Spleen (tissue), 11 donors: ENCODE measurements around the gene C5orf15. TPM values are rescaled to one million over a fixed set of nuclear protein-coding genes. Genes with fewer than 3 reads are reported as not detected.

Source experiments
- DNase-seq: peaks from one replicate; pipeline ENCODE4 v3.0.0-alpha.2; 2020
- H3K27ac ChIP-seq, 8 donors: fragments of 200-600 bp; sonication (generic) in 7 of 8; 1 replicate in 4 of 8; 2 replicates in 4 of 8; pipeline versions ENCODE4 v1.5.0 to v1.8.0; 2016 to 2021; ENCODE audit warnings: inconsistent platforms in 4 of 8, mild to moderate bottlenecking in 4 of 8, moderate library complexity in 1 of 8
- H3K27me3 ChIP-seq, 7 donors: fragments of 200-600 bp; sonication (generic) in 6 of 7; replicated peaks in 1 of 7; 1 replicate in 4 of 7; 2 replicates in 3 of 7; pipeline versions ENCODE4 v1.5.0 to v1.8.0; 2016 to 2021; ENCODE audit warnings: inconsistent platforms in 3 of 7, mild to moderate bottlenecking in 1 of 7
- H3K36me3 ChIP-seq, 6 donors: fragments of 200-600 bp; sonication (generic) in 5 of 6; 1 replicate in 4 of 6; 2 replicates in 2 of 6; pipeline versions ENCODE4 v1.5.0 to v1.8.0; 2016 to 2021; ENCODE audit warnings: inconsistent platforms in 2 of 6
- H3K4me1 ChIP-seq, 6 donors: fragments of 200-600 bp; sonication (generic) in 5 of 6; 1 replicate in 3 of 6; 2 replicates in 3 of 6; pipeline versions ENCODE4 v1.5.0 to v1.8.0; 2016 to 2021; ENCODE audit warnings: inconsistent platforms in 3 of 6
- H3K4me3 ChIP-seq, 8 donors: fragments of 200-600 bp; sonication (generic) in 7 of 8; 1 replicate in 4 of 8; 2 replicates in 4 of 8; pipeline versions ENCODE4 v1.5.0 to v1.8.0; 2016 to 2021; ENCODE audit warnings: inconsistent platforms in 4 of 8, mild to moderate bottlenecking in 4 of 8, moderate library complexity in 2 of 8
- H3K9me3 ChIP-seq, 8 donors: fragments of 200-600 bp; sonication (generic) in 7 of 8; 1 replicate in 4 of 8; 2 replicates in 4 of 8; pipeline versions ENCODE4 v1.5.0 to v1.8.0; 2016 to 2021; ENCODE audit warnings: inconsistent platforms in 4 of 8
- POLR2A ChIP-seq, 3 donors: fragments of 450-650 bp; IDR thresholded peaks; one replicate each; pipeline ENCODE4 v1.5.1; 2017; ENCODE audit warnings: antibody characterized with exemption in 3 of 3, mild to moderate bottlenecking in 1 of 3
- POLR2AphosphoS5 ChIP-seq, 3 donors: sonication (generic); formaldehyde crosslinking; IDR thresholded peaks; one replicate each; pipeline ENCODE4 v1.5.1; 2017; ENCODE audit warnings: antibody characterized with exemption in 3 of 3
- WGBS, 5 donors: extraction: QIAGEN DNeasy Blood & Tissue Kit in 3 of 5; methylation state at CpG; one replicate each; pipeline versions ENCODE4 v1.1.5 to v1.1.7; 2013 to 2018; 5-methylcytosine and 5-hydroxymethylcytosine counted together
- intact Hi-C: fragments of 100-400 bp; cut with DNase I; formaldehyde crosslinking; loops from one replicate; pipeline ENCODE4 v1.15.0; 2023; ENCODE audit warnings: low total_unique reads
- polyA plus RNA-seq, 3 donors: library from polyadenylated mRNA; stranded (reverse); fragments of 200-250 nt; gene quantifications; one replicate each; pipeline ENCODE4 v1.2.1, GENCODE V29; 2013
- total RNA-seq, 7 donors: library from RNA; depleted of rRNA in 3 of 7; stranded (reverse); fragments of >200 nt in 3 of 7; fragmentation: NEBNext Ultra II Directional in 4 of 7; extraction: Animal tissue kit (Norgen Biotek cat#: 25700) in 4 of 7; gene quantifications; one replicate each; pipeline versions ENCODE4 v1.1.0 to v1.2.1, GENCODE V29; 2016 to 2021
- TF ChIP-seq, protein P1 (sequence below), 11 experiments: fragments of 200-600 bp in 7 of 11; fragments of 450-650 bp in 4 of 11; sonication (generic) in 4 of 11; IDR thresholded peaks in 8 of 11; conservative IDR thresholded peaks in 3 of 11; 1 replicate in 7 of 11; 2 replicates in 4 of 11; pipeline versions ENCODE4 v1.4.0 to v1.8.0; 2016 to 2021; ENCODE audit warnings: antibody characterized with exemption in 11 of 11, inconsistent platforms in 4 of 11, mild to moderate bottlenecking in 1 of 11
- donor health status: healthy with polysubstance abuse.
- donor health status: DM: no; HTN: no; CAD: no; lungs with moderate emphysema.
- donor health status: DM: no; HTN: no; CAD: no.
- donor health status: Bipolar disorder and iron deficiency.
- donor health status: healthy.
- donor health status: DM: no; HTN: no; CAD: no.
- donor health status: DM: yes; HTN: yes; CAD: no.

Gene C5orf15
- total and polyA plus RNA-seq, 10 donors: 25.4 to 49.6 (median 28.5) TPM

DNA sequence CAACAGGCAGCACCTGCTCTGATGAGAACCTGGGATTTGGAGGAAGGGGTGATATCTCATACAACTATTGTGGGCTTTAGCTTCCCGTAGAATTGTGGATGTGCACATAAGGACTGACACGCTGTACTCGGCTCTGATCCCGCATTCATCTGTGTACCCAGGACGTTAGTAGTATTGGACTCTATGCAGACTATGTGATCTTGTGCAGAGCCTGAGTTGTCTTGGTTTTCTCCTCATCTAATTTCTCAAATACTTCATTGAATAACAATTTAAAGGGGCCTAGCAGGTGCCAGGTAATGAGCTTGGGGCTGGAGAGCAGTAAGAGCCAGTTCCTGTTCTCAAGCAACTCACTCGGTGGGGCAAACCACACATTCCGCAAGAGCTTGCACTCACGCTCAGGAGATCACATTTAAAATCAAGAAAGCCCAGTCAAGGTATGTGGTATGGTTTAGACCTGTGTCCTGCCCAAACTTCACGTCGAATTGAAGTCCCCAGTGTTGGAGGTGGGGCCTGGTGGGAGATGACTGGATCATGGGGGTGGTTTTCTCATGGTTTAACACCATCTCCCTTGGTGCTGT is 14.8 kb downstream of the C5orf15 start:
- Histone ChIP-seq H3K4me1 (peaks cover 0 to 30% (median 16%) of the 10 kb centered on the region in 6 donors), H3K4me3 (no peak overlapping the region), H3K36me3 (peaks cover 0 to 47% (median 25%) of the 10 kb centered on the region in 6 donors), H3K27ac (peak overlapping the region in 7 of 8 donors; percentile 10 to 70 (median 59)), H3K9me3 (no peaks in the 10 kb centered on the region), H3K27me3 (no peaks in the 10 kb centered on the region)
- DNase-seq: no peak
- intact Hi-C loops: no loop called here
- no peak for TF ChIP-seq POLR2AphosphoS5 (IDR thresholded peaks at IDR 0.05)
- TF ChIP-seq, protein P1, sequence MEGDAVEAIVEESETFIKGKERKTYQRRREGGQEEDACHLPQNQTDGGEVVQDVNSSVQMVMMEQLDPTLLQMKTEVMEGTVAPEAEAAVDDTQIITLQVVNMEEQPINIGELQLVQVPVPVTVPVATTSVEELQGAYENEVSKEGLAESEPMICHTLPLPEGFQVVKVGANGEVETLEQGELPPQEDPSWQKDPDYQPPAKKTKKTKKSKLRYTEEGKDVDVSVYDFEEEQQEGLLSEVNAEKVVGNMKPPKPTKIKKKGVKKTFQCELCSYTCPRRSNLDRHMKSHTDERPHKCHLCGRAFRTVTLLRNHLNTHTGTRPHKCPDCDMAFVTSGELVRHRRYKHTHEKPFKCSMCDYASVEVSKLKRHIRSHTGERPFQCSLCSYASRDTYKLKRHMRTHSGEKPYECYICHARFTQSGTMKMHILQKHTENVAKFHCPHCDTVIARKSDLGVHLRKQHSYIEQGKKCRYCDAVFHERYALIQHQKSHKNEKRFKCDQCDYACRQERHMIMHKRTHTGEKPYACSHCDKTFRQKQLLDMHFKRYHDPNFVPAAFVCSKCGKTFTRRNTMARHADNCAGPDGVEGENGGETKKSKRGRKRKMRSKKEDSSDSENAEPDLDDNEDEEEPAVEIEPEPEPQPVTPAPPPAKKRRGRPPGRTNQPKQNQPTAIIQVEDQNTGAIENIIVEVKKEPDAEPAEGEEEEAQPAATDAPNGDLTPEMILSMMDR (IDR thresholded peaks at IDR 0.05 in 8 of 11, conservative IDR thresholded peaks at IDR 0.05 in 3 of 11): no peak
- no peak for TF ChIP-seq POLR2A (IDR thresholded peaks at IDR 0.05)
- 75 to 91% (median 82%) methylated on average over 9 to 10 of the region's 10 CpGs for WGBS, 5 donors

DNA sequence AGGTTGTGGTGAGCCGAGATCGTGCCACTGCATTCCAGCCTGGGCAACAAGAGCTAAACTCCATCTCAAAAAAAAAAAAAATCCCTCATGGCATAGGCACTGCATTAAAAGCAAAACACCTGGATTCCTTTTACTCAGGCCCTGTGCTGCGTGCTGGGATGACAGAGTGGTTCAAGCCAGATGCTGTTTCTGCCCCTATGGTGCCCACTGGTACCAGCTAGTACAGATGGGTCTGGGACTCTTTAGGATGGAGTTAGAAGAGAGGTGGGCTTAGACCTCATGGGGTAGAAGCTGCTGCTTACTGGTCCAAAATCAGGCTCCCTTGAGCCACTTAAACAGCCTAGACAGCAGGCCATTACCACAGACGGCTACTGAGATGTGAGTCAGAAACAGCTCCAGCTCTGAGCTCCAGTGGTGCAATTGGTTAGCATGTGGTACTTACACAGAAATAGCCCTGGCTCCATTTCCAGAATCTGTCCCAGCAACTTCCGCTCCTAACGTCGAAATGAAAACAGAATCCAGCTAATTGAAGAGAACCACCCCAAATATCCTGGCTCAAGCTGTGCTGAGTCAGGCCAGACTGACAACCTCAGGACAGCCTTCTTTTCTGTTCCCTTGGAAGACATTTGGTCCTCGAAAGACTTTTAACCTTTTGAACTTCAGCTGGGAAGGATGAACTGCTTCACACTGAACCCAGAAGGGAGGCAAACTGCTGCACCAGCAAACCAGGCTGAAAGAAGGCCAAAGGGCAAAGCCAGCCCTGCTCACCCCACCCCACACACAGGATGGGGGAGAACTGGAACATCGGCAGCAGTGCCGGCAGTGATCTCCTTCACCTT is 15.5 kb downstream of the C5orf15 start:
- H3K4me3 ChIP-seq: no peak overlapping the region
- H3K9me3 ChIP-seq: no peaks in the 10 kb centered on the region
- H3K36me3 ChIP-seq: peaks cover 0 to 40% (median 19%) of the 10 kb centered on the region in 6 donors
- WGBS, 5 donors: 78 to 86% (median 81%) methylated on average over 10 of the region's 10 CpGs
- H3K4me1 ChIP-seq: peaks cover 0 to 27% (median 11%) of the 10 kb centered on the region in 6 donors
- intact Hi-C loops: no loop called here
- TF ChIP-seq, protein P1 (IDR thresholded peaks at IDR 0.05 in 8 of 11, conservative IDR thresholded peaks at IDR 0.05 in 3 of 11): no peak
- TF ChIP-seq POLR2AphosphoS5 (IDR thresholded peaks at IDR 0.05) (peak in 2 of 3 donors; percentile 53 to 72), POLR2A (IDR thresholded peaks at IDR 0.05) (no peak)
- peak overlapping the region in 7 of 8 donors; percentile 22 to 70 (median 59) for H3K27ac ChIP-seq
- no peaks in the 10 kb centered on the region for H3K27me3 ChIP-seq
- no peak for DNase-seq

DNA sequence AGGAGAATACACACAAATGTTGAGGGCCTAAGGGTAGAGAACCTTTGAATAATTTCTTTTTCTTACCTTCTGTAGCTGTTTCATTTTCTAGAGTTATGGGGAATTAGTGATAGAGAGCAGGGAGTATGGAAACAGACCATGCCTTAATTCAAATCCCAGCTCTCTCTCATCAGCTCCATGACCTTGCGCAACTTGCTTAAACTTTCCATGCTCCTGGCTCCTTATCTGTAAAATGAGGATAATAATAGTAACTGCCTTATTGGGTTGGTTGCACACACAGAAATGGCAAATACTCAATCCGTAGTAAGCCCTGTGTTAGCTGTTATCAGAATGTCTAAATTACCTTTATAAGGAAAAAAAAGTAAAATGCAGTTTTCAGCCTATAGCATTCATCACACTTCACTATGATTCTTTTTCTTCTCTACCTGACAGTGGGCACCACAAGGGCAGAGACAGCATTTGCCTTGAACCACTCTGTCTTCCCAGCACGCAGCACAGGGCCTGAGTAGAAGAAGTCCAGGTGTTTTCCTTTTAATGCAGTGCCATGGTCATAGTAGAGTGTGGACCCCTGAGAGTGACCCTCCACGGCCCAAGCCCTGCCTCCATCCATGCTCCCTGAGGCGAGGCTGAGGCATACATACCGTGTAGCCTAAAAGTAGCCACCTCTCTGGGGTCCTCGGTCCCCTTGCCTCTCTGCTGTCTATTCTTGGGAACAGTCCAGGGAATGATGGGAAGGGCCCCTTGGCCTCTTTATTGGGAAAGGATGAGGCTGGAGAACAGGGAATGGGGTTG is 17.4 kb downstream of the C5orf15 start:
- intact Hi-C loops: no loop called here
- DNase-seq: no peak
- WGBS, 5 donors: 85 to 96% (median 87%) methylated on average over 6 to 7 of the region's 7 CpGs

More for the DNA sequence above, 17.4 kb downstream of the C5orf15 start:
- TF ChIP-seq POLR2AphosphoS5 (IDR thresholded peaks at IDR 0.05): no peak
- TF ChIP-seq, protein P1 (IDR thresholded peaks at IDR 0.05 in 8 of 11, conservative IDR thresholded peaks at IDR 0.05 in 3 of 11): no peak
- no peak for TF ChIP-seq POLR2A (IDR thresholded peaks at IDR 0.05)
- peak overlapping the region in 1 of 8 donors; percentile 59 for H3K27ac ChIP-seq
- no peaks in the 10 kb centered on the region for H3K9me3 ChIP-seq
- H3K27me3 ChIP-seq: no peaks in the 10 kb centered on the region
- peaks cover 0 to 21% (median 10%) of the 10 kb centered on the region in 6 donors for H3K36me3 ChIP-seq
- H3K4me3 ChIP-seq: no peak overlapping the region
- H3K4me1 ChIP-seq: peaks cover 0 to 16% (median 0%) of the 10 kb centered on the region in 6 donors
